MCF 10A (cell line): ENCODE measurements around the gene FAM170B. TPM values are rescaled to one million over a fixed set of nuclear protein-coding genes. Genes with fewer than 3 reads are reported as not detected.

Experiments
- BruUV-seq: library from RNA; stranded (reverse); fragments of 400-500 nt; replicated peaks from 2 replicates; lab custom pipeline; 2021; lab: Mats Ljungman, UMichigan
- CTCF ChIA-PET: fragments of 300-600 bp; sonication (Branson Sonifier 250); formaldehyde crosslinking; extraction: SDS; loops from one replicate; lab custom pipeline; 2021; ENCODE audit warnings: antibody characterized with exemption, inconsistent platforms; lab: Yijun Ruan, JAX
- POLR2A ChIA-PET: fragments of 300-600, 350-650 bp; sonication (Branson Sonifier 250); formaldehyde crosslinking; extraction: SDS; loops from one replicate; lab custom pipeline; 2020; ENCODE audit warnings: antibody characterized with exemption, inconsistent platforms; lab: Yijun Ruan, JAX
- DNase-seq: peaks from one replicate; pipeline ENCODE4 v3.0.0-alpha.2; 2018; ENCODE audit not compliant: unreplicated experiment
- H3K27ac Mint-ChIP-seq: one replicate; pipeline ENCODE4 v1.8.0; 2022; ENCODE audit warnings: mild to moderate bottlenecking, low read depth, mixed read lengths; ENCODE audit not compliant: unreplicated experiment
- H3K27me3 Mint-ChIP-seq: one replicate; pipeline ENCODE4 v1.8.0; 2022; ENCODE audit warnings: mixed read lengths; ENCODE audit not compliant: insufficient read depth, unreplicated experiment
- H3K36me3 Mint-ChIP-seq: one replicate; pipeline ENCODE4 v1.8.0; 2022; ENCODE audit warnings: mild to moderate bottlenecking, moderate library complexity, mixed read lengths; ENCODE audit not compliant: insufficient read depth, unreplicated experiment
- H3K4me1 Mint-ChIP-seq: one replicate; pipeline ENCODE4 v1.8.0; 2022; ENCODE audit warnings: mixed read lengths; ENCODE audit not compliant: insufficient read depth, unreplicated experiment
- H3K4me3 Mint-ChIP-seq: one replicate; pipeline ENCODE4 v1.8.0; 2022; ENCODE audit warnings: mild to moderate bottlenecking, moderate library complexity, mixed read lengths; ENCODE audit not compliant: unreplicated experiment
- H3K9me3 Mint-ChIP-seq: one replicate; pipeline ENCODE4 v1.8.0; 2022; ENCODE audit warnings: mixed read lengths; ENCODE audit not compliant: unreplicated experiment
- intact Hi-C: fragments of 100-400 bp; cut with micrococcal nuclease; formaldehyde crosslinking; loops from 2 replicates; pipeline ENCODE4 v1.14.1; 2022
- total RNA-seq: library from RNA; stranded (reverse); gene quantifications from 2 replicates; pipeline ENCODE4 v1.2.3, GENCODE V29; 2022
- TF ChIP-seq, protein P1 (sequence below): fragments of 200-600 bp; IDR thresholded peaks from one replicate; pipeline ENCODE4 v1.8.0; 2022; ENCODE audit warnings: antibody characterized with exemption, mild to moderate bottlenecking; ENCODE audit not compliant: unreplicated experiment

FAM170B gene
- total RNA-seq, 1 experiment from 2014 or later: not detected

DNA sequence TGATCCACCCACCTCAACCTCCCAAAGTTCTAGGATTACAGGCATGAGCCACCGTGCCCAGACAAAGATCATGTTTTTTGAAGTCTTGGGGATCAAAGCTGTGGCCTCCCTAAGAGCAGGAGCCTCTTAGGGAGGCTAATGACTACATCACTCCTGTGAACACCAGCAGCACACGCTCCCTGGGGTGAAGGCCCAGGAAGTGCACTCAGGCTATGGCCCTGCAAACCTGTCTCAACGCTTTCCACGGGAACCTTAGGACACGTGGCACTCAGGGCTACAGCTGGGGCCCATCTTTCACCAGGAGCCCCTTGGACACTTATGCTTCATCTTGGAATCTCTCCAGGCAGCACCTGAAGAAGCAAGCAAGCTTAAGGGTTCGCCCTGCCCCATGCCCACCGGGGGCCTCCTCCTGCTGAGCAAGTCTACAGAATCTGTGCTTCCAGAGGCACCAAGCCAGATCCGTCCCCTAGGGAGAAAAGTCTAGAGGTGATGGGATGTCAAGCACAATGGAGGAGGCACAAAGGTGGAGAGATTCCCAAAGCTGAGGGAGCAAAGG is 36.9 kb downstream of the FAM170B start:
- H3K4me3 Mint-ChIP-seq: no peak overlapping the region
- TF ChIP-seq, protein P1, sequence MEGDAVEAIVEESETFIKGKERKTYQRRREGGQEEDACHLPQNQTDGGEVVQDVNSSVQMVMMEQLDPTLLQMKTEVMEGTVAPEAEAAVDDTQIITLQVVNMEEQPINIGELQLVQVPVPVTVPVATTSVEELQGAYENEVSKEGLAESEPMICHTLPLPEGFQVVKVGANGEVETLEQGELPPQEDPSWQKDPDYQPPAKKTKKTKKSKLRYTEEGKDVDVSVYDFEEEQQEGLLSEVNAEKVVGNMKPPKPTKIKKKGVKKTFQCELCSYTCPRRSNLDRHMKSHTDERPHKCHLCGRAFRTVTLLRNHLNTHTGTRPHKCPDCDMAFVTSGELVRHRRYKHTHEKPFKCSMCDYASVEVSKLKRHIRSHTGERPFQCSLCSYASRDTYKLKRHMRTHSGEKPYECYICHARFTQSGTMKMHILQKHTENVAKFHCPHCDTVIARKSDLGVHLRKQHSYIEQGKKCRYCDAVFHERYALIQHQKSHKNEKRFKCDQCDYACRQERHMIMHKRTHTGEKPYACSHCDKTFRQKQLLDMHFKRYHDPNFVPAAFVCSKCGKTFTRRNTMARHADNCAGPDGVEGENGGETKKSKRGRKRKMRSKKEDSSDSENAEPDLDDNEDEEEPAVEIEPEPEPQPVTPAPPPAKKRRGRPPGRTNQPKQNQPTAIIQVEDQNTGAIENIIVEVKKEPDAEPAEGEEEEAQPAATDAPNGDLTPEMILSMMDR: no peak
- no peak overlapping the region for H3K27ac Mint-ChIP-seq
- intact Hi-C loops: no loop called here
- POLR2A ChIA-PET: no interaction called here
- CTCF ChIA-PET: no interaction called here
- DNase-seq: no peak
- H3K27me3 Mint-ChIP-seq: peaks cover 48% of the 10 kb centered on the region
- no peaks in the 10 kb centered on the region for H3K9me3 Mint-ChIP-seq
- no TSS peak for BruUV-seq
- H3K4me1 Mint-ChIP-seq: no peaks in the 10 kb centered on the region
- no peaks in the 10 kb centered on the region for H3K36me3 Mint-ChIP-seq

DNA sequence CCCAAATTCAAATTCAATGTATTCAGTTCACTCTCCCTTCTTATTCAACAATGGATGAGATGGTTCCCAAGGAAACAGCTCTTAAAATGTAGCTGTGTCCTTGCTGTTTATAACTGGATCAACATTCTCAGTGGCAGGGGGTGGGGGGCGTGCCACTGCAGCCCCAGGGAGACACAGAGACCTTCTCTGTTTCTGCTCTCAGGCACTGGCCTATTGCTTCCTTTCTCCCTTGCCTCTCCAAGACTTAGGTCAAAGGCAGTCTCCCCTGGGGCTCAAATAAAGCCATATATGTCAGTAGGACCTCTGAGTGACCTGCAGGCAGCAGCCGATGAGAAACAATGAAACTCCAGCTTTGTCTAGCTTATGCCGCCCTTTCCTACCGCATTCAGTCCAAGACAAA is 39.2 kb downstream of the FAM170B start:
- no peaks in the 10 kb centered on the region for H3K9me3 Mint-ChIP-seq
- no peaks in the 10 kb centered on the region for H3K36me3 Mint-ChIP-seq
- TF ChIP-seq, protein P1: no peak
- POLR2A ChIA-PET: no interaction called here
- BruUV-seq: no TSS peak
- H3K4me3 Mint-ChIP-seq: no peak overlapping the region
- H3K27ac Mint-ChIP-seq: no peak overlapping the region
- peaks cover 42% of the 10 kb centered on the region for H3K27me3 Mint-ChIP-seq
- no peaks in the 10 kb centered on the region for H3K4me1 Mint-ChIP-seq
- intact Hi-C loops: no loop called here
- CTCF ChIA-PET: interaction anchor here (0.9 kb wide), 1 partner anchor 67 kb away, joined by 3 read pairs; no protein-coding TSS in a partner anchor
- DNase-seq: no peak

DNA sequence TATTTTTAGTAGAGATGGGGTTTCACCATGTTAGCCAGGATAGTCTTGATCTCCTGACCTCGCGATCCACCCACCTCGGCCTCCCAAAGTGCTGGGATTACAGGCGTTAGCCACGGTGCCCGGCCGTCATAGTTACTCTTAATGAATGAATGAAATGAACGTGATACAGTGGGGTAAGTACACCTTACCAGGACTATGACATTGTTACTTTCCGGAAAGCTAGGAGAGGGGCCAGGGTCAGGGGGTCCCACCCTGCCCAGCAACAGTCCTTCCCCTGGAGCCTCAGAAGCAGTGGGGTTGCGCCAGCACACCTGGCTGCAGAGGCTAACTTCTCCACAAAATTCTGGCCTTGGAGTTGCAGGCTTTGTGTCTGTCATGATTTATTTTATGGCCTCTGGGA is 39.9 kb downstream of the FAM170B start:
- ChIA-PET POLR2A (no interaction called here), CTCF (interaction anchor here (0.6 to 0.9 kb wide), 2 partner anchors 38 to 67 kb away, joined by 3 read pairs; no protein-coding TSS in a partner anchor)
- Mint-ChIP-seq H3K4me1 (no peaks in the 10 kb centered on the region), H3K9me3 (no peaks in the 10 kb centered on the region), H3K4me3 (no peak overlapping the region), H3K27ac (no peak overlapping the region), H3K27me3 (peaks cover 42% of the 10 kb centered on the region), H3K36me3 (no peaks in the 10 kb centered on the region)
- intact Hi-C loops: no loop called here
- BruUV-seq: no TSS peak
- DNase-seq: no peak
- TF ChIP-seq, protein P1: no peak

- Mint-ChIP-seq H3K4me3 (no peak overlapping the region), H3K27me3 (peaks cover 31% of the 10 kb centered on the region), H3K9me3 (no peaks in the 10 kb centered on the region), H3K4me1 (no peaks in the 10 kb centered on the region), H3K27ac (no peak overlapping the region), H3K36me3 (no peaks in the 10 kb centered on the region)
- ChIA-PET POLR2A (no interaction called here), CTCF (no interaction called here)
- TF ChIP-seq, protein P1: no peak
- no TSS peak for BruUV-seq
- no peak for DNase-seq
- intact Hi-C loops: no loop called here
These were observed 41.3 kb downstream of the FAM170B start for GRCh38 chr10:49092477-49092876.
